Middle frontal gyrus (tissue), 1 donor: ENCODE measurements around the gene RPL31.

ENCODE experiments used
- DNase-seq: peaks from one replicate; pipeline ENCODE4 v3.0.0-alpha.2; 2015; ENCODE audit warnings: low spot score; ENCODE audit errors: extremely low spot score

Gene RPL31

DNA sequence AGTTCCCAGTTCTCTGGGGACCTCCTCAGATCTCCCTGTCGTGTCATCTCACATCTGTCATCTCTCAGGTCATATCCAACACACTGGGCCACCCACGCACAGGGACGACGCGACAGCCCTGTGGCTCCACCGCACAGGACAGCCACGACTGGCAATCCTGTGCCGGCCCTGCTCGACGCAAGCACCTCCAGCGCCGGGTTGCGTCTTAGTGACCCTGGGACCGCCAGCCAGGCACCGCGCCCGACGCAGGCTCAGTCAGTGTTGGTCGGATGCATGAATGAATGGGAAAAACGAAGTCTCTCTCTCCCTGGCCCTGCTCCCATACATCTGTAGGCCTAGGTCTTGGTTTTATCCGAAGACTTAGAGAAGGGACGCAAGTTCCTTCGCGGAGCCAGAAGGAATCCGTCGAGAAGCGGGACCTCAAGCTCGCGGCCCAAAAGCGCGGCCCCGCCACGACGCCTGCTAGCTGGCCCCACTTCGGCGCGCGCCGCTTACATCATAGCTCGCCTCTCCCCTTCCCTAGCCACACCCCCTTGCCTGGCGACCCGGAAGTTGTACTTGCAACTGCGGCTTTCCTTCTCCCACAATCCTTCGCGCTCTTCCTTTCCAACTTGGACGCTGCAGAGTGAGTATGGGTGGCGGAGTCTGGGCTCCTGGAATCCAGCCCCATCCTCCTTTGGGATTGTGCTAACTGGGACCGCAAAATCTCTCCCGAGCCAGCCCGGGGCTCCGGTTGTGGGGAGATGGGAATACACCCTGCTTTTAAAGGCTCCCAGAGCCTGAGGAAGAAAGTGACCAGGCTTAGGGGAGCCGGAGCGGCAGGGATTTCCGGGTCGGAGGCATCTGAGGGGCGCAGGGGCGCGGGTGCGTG lies at the start of gene RPL31:
RPL31 (plus strand) TSS at position 599 of the 871 bp plus-strand sequence. CDS start 413 bp downstream, outside the sequence.
- peak; percentile 93 for DNase-seq

GRCh38 chr2:100952512-100952911 lies 49.6 kb upstream of the RPL31 start:
- DNase-seq: no peak

GRCh38 chr2:100953406-100954043 lies 48.6 kb upstream of the RPL31 start:
- DNase-seq: no peak

- no peak for DNase-seq
Measured at GRCh38 chr2:100954044-100954420, 48.1 kb upstream of the RPL31 start.

DNA sequence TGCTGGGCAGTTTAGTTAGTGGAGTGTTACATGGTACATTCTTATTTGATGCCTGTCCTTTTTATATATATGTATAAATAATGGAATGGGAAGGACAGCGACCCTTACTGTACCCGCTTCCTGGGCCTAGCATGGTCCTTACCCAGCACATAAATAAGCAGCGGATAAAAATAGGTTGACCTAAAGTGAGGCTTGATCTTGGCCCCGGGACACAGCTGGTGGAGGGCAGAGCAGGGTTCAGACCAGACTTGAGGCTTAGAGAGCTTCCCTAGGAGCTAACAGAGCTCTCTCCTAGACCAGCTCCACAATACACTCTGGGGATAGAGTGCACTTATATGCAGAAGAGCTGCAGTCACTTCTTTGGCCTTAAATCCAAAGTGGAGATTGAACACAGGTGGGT lies 46.9 kb upstream of the RPL31 start:
- DNase-seq: no peak

- no peak for DNase-seq
Measured at GRCh38 chr2:100956081-100956480, 46.0 kb upstream of the RPL31 start.

DNA sequence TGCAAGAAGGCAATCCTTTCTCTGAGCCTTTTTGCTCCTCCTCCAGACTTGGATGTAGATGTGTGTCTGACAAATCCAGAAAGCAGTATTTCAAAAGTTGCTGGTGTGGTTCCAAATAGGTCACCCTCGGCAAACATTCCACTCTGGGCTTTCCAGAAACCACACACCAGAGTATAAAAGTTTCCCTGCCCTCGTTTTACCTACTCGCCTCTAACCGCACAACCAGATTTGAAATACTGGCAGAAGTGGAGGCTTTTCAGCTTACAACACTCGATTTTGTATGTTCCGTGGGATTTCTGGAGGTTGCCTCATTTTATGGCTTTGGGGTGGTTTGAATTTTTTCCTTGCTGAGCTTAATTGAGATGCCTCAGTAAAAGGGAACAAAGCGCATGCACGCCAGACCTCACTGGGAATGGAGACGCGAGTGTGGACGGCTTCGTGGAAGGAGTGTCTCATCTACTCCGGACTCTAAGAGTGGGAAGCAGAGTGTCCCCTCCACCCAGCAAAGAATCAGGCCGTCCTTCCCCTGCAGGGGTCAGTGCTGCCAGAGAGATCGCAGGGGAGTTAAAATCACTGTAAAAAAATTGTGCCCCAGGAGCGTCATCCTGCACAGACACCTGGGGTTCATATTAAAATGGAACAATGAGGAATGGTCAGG lies 44.0 kb upstream of the RPL31 start:
- no peak for DNase-seq

GRCh38 chr2:100959225-100959880 lies 42.7 kb upstream of the RPL31 start:
- DNase-seq: no peak

DNA sequence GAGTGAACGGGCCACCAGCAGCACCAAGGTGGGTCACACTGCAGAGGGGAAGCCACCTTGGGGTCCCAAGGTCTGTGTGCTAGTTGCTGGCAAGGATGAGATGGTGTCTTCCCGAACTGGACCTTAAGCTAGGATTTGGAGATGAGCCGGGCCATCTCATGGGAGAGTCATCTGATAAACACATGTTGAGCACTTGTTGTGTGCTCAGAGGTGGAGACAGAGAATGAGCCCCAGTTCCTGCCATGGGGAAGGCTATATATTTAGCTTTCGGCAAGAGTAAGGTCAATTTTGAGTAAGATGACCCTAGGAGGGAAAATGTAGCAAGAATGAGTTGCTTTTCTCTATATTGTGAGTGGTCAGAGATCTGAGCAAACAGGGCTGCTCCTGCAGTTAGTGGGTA lies 41.4 kb upstream of the RPL31 start:
- no peak for DNase-seq

DNA sequence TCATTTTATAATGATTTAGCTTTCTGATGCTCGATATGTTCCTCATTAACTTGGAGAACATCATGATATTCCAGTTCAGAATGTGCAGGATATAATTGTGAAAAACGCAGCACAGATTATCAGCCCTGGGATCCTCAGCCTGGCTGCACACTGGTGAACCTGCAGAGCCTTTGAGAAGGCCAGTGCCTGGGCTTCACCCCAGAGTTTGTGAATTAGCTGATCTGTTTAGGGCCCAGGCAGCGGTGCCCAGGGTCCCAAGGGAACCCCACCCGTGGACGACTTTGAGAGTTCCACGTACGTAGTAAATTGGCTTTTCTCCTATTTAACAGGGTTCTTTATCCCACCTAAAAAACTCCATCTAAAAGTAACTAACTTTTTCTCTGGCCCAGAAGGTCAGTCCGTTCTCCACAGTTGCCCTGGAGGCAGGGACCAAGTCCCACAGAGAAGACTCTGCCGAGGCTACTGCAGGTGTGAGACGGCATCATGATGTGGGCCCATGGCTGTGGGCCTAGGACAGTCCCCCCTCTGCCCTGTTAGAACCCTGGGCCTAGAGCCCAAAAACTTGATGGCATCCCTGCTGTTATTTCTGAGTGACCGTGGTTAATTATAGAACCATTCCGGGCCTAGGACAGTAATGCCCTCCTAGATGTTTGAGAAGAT lies 39.6 kb upstream of the RPL31 start:
- no peak for DNase-seq

DNA sequence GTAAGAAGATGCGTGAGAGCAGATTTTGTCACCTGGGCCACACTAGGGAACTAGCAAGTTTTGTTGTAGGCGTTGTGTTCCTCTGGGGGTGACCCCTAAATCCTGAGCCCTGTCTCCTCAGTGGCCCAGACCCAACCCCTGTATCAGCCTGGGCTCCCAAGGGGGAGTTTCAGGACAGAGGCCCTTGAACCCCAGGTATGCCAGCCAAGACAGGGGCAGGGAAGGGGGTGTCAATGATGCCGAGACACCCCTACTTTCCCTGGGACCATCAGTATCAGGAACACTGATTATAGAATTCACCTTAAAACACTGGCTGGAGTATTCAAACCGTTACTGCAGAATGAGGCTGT lies 39.1 kb upstream of the RPL31 start:
- DNase-seq: no peak

- no peak for DNase-seq
Measured at GRCh38 chr2:100964222-100964621, 37.9 kb upstream of the RPL31 start.

DNA sequence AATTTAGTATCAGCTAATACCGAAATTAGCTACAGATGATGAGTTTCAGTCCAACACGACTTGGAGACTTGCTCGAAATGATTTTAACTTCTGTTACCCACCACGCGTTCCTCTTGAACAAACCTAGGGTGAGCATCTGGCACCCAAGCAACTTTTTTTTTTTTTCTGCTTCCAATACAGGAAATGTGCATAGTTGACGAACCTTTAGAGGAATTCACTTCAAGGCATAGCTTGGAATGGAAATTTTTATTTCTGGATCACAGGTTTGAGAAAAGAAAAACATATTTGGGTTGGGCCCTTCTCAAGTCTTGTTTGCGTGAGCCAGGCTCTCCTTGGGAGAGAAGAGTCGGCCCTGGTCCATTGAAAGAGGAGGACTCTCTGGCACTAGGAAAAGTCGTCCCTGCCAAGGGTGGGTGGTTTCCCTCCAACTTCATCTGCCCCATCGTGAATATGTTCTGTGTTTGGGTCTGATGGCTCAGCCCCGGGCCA lies 37.4 kb upstream of the RPL31 start:
- no peak for DNase-seq

GRCh38 chr2:100965596-100965995 lies 36.5 kb upstream of the RPL31 start:
- no peak for DNase-seq

DNA sequence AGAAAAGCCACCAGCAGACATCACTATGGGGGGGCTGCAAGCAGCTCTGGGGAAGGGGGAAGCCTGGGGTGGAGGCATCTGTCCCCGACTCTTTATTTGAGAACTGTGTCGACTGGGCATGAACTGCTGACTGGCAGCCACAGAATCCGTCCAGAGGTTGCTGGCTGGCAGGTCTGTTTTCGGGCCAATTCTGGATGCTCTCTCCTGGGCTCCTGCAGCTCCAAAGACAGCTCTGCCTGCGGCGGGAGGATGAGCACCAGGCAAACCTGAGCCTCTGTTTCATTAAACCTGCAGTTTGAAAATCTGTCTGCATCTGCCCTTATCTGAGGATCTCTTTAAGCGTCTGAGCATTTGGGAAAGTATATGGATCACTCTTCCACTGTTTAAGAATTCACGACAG lies 34.4 kb upstream of the RPL31 start:
- no peak for DNase-seq

- no peak for DNase-seq
Measured at GRCh38 chr2:100968146-100969145, 33.6 kb upstream of the RPL31 start.

DNA sequence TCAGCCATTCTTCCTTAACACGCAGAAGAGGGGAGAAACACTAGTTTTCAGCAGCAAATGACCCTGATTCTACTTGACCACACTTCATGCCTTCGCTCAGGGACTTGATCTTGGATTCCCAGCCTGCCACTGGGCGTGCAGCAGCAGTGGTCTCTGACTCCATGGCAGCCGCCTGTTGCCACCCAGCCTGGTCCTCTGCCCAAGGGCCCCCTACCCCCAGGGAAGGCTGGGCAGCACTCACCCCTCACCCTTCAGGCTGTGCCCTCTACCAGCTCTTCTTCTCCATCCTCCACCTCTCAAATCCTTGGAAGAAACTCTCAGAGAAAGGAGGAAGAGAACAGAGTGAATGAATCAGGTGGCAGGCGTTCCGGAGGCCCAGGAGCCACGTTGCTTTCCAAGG lies 32.1 kb upstream of the RPL31 start:
- DNase-seq: no peak

DNA sequence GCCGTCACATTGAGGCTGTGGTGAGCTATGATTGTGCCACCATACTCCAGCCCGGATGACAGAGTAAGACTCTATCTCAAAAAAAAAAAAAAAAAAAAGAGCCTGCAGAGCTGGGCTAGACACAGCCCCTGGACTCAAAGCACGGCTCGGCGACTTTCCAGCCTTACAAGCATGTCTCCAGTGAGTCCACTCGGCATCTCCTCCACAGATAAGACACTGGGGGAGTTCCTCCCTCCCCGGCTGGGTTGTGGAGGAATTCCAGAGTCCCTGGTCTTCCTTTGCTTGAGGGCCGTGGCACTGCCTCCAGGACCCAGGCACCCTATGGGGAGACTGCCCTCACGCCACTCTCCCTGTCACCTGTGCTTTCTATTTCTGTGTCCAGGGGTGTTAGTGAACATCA lies 30.9 kb upstream of the RPL31 start:
- DNase-seq: no peak

DNA sequence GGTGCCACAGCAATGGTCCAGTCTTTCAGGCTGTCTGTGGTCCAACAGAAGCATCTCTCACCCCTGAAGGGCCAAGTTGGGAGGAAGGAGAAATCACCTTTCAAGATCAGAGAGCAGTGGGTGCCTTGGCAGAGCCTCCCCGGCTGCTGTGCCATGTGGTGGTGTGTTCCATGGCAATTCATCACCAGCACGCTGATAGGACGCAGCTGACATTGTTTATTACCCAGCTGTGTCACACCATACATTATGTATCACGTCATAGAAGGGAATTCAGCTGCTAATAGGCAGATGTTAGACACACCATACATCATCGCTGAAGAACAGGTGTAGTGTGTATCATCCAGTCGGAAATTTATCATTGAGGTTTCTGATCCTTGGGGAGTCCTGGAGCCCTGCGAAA lies 29.6 kb upstream of the RPL31 start:
- DNase-seq: no peak
